GM18873 (cell line): ENCODE measurements around the gene KATNAL1.
A peak's percentile ranks its signal among the peaks of the same experiment; 100 is the strongest.
"Not testable (repeated sequence)": the region's sequence is repeated elsewhere in the genome, so short reads cannot be mapped to it uniquely, and the experiment has no call there.

Experiments used
- ATAC-seq: cut with Tn5 transposase; IDR thresholded peaks from one replicate; pipeline ENCODE4 v1.9.1; 2021; ENCODE audit warnings: mild to moderate bottlenecking, moderate library complexity, moderate number of reproducible peaks; ENCODE audit not compliant: unreplicated experiment, low FRiP score

KATNAL1 gene

DNA sequence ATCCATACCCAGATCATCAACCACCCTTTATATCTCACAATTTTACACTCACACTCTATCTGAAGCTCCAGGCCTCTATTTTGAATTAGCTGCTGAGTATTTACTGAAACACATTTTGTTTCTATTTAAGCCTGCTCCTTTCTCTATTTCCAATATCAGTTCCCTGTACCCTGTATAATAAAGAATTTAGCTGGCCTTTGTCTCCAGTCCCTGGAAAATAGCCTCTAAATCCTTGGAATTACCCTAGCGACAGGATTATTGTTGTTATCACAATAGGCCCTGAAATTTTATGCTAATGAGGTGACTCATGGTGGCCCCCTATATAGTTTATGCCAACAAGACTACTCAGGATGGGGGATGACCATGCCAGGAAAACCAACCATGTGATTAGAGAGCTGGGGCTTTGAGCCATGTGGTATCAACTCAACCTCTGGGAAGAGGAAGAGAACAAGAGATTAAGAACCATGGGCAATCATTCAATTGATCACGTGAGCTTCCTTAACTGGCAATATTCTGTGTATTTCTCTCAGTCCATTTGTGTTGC, 72.7 kb downstream of the KATNAL1 start:
- ATAC-seq, result no peak

DNA sequence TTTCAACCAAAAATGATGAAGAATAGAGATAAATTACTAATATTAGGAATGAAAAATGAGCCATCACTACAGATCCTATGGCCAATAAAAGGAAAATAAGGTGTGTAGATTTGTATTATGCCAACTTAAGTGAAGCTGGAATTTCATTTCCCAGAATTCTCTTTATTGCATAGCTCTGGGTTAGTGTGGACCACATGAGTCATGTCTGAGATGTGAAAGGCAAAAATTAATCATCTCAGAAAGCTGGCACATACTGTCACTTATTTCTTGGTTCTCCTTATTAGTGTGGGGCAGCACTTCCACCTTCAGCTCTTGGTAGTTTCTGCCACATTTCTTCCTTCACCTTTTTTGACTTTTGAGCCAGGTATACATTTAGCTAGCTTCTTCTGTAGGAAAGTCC, 82.6 kb downstream of the KATNAL1 start:
- ATAC-seq, result no peak

DNA sequence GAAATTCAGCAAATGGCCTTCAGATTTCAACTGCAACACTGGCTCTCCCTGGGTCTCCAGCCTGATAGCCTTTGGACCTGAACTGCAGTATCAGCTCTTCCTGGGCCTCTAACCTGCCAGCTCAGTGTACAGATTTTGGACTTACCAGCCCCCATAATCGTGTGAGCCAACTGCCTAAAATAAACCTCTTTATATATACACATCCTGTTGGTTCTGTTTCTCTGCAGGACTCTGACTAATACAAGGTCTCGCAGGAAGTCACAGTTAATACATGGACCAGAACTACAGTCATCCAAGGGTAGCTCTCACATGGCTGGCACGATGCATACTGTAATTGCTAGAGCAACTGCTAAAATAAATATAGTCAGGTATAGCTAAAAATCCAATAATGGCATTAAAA, 85.1 kb downstream of the KATNAL1 start:
- no peak for ATAC-seq

DNA sequence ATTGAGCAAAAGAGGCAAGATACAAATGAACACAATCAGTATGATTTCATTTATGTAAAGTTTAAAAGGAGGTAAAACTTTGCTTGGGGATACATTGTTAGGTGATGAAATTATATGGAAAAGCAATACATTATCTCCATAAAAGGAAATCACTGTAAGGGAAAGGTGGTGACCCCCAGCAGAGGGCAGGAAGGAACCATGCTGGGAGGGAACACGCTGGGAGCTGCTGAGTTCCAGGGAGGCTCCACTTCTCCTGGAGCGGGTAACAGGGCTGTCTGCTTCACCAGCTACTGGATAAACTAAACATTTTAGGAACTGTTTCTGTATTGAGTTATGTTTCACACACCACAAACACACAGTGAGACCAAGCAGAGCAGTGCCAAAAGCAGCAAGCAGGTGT, 91.2 kb downstream of the KATNAL1 start:
- no peak for ATAC-seq

DNA sequence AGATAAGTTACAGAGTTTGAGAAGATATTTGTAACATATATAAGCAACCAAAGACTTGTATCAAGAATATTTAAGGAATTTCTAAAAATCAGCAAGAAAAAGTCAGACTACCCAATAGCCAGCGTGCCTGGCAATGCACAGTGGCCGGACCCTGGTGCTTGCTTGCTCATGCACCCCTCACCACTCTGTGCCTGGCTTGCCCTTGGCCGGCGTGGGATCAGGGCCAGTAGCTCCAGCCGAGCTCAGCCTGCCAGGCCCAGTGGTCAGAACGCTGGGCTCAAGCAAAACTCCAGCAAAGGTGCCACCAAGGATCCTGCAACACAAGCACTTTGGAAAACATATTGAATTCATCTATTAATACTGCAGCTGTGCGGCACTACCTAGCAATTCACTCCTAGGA, 95.1 kb downstream of the KATNAL1 start:
- no peak for ATAC-seq

DNA sequence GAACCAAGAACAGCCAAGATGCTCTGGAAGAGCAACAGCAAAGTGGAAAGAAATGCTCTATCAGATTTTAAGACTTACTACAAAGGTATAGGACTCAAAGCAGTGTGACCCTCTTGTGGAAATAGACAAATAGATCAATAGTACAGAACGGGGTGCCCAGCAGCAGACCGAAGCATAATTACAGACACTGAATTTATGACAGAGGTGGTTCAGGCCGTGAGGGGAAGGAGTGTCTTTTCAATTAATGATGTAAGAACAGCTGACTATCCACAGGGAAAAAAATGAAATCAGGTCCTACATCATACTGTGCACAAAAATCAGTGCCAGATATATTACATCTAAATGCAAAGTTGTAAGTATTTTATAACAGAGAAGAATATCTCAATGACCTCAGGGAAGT, 95.6 kb downstream of the KATNAL1 start:
- ATAC-seq, result no peak

DNA sequence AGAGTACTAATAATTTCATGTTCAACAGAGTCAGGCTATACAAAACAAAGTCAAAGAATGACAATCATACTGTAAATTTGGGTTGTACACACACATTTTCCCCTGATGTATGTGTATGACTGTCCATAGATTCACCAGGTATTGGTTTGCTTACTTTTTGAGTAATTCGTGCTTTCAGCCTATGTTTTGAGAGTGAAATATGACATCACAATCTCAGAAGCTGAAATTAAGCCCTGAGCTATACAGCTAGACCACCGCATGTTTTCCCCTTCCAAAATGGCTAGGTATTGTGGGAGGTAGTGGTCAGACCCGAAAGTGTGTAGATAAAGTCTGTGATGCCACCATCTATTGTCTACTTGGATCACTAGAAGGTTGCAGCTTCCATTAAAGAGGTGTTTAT, 102.8 kb downstream of the KATNAL1 start:
- peak; percentile 46 for ATAC-seq

DNA sequence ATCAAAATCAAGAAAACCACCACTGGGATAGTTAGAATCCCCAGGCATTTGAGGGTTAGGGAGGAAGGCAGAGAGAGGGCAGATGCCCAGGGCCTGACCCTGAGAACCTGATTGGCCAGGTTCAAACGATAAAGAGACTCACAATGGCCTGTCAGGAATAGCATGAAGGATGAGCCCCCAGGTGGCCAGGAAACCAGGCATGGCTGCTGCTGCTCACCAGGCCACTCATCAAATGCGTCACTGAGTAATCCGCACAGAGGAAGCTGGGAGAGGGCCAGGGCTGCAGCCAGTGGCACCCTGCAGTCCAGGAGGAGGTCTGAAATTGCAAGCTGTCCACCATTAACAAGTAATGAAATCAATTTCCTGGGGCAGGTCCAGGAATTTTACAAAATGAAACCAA, 111.3 kb downstream of the KATNAL1 start:
- ATAC-seq, result no peak

DNA sequence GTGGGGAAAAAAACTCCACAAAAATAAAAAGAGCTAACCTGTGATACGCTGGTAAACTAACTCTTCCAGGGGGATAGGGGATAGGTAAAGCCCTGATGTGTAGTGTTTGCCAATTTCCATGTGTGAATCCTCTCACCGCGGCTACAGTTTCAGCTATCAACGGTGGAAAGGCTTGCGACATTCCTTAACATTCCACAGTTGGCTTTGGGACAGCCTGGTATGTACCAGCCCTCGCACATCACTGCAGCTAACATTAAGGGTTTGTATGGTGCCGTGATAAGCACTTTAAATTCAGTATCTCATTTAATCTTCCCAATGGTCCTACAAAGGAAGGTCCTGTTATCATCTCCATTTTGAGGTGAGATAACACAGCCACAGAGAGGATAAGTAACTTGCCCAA, 112.4 kb downstream of the KATNAL1 start:
- ATAC-seq, result no peak

DNA sequence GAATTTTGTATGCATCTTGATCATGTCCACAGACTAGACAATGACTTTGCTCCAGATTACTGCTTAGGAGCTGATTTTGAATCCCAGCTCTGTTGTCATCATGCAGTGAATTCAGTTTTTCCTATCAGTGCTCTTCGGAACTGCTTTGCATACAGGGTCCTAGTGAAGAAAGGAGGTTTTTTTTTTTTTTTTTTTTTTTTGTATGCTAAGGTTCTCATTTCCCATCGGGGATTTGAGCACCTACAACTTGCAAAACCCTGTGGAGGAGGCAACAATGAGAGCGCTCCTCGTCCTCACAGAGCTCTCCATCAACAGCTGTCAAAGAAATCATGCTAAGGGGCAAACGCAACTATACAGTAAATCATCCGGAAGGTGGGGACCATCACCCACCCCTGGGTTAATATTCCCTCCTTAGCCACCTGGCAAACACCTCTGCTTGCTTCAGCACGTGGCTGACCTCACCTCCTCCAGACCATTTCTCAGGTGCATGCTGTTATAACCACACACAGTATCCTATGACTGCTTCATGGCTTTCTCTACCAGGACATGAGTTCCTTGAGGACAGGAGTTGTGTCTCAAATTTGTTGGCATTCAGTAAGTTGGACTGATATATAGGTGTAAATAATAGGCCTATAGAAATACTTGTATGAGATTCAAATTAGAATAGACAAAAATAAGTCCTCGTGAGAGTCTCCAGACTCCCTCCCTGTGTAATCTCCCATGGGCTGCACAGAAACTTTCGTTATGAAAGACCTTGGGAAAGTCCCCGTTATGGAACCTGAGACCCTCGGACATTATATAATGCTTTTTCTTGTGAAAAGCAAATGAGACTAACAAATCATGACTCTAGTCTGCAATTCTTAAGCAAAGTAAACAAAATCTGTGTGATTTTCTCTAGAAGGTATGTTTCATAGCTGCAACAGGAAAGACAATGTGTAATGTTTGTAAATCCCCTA, 113.8 kb downstream of the KATNAL1 start:
- ATAC-seq, result no peak

DNA sequence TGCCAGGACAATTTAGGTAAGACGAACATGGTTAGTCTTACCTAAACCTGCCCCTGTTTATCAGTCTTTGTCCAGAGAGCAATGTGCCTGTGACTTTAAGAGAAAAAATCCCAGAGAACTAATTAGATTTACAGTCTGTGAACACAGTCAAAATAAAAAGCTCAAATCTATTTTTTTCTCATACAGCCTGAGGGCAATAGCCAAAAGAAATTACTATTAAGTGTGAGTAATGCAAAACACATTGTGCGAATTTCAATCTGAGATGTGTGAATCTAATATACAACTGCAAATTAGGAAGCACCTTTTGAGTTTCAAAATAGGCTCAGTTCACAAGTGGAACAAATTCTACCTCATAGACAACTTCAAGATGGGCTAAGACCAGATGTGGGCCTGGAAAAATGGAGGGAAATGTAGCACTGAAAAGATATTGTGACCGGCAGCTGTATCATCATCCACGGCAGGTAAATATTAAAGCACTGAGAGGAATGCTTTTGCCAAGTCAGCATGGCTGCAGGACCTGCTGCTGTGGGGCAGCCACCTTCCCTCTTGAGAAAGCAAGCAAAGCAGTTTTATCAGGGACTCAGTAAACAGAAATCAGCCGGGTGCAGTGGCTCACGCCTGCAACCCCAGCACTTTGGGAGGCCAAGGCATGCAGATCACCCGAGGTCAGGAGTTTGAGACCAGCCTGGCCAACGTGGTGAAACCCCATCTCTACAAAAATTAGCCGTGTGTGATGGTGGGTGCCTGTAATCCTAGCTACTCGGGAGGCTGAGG, 114.8 kb downstream of the KATNAL1 start:
- no peak for ATAC-seq

DNA sequence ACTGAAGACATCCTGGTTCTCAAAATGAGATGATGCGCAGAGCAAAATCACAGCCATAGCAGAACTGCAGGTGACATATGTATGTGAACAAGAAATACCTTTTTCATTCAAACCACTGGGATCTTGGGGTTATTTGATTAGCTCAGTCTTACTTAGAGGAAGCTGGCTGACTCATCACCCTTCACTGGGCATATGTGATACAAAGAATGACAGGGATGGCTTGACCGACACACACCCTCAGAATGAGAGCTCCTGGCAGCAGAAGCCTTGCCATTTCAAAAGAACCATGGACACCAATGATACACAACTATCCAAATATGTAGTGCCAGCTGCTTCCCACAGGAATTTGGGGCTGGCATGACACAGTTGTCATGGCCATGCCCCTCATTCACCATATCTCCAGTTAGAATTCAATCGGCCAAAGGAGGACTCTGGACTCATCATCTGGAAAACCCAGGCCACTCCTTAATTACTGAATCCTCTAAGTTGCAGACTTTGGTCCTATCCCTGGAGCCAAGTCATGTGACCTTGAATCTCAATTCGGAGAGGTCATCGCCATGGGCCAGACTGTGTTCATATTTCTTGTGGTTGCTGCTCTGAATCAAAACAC, 115.8 kb downstream of the KATNAL1 start:
- ATAC-seq, result no peak

DNA sequence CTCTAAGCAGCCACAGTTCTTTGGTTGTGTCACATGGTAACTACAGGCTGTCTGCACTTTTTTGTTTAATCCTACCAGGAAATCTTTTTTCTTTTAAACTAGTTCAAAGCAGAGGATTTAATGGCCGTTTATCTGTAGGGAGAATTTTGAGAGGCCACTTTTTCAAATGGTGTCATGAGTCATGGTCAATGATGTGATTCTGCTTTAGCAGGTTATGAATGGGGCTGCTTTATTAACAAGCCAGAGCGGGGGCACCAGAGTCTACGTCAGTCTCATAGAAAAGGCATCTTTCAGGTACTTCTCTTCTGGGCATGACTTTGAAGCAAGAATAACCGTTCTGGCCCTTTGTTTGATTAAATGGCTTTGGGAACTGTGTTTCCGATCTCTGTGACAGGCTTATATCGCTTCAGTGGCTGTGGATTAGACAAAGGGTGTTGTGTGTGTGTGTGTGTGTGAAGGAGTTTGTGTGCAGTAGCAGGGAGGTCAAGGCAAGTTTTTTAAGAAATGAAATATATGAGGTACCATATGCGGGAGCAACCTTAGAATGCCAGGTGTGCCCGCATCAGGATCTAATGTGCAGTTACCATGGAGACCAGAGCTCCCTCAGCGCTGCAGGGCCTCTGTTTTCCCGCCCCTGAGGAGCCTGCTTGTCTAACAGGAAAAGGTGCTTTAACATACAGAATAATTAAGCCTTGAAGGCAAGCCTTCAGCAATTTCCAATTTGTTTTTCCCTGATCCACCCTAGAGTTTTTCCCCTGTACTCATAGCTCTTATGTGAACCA, 120.5 kb downstream of the KATNAL1 start:
- ATAC-seq, result no peak

DNA sequence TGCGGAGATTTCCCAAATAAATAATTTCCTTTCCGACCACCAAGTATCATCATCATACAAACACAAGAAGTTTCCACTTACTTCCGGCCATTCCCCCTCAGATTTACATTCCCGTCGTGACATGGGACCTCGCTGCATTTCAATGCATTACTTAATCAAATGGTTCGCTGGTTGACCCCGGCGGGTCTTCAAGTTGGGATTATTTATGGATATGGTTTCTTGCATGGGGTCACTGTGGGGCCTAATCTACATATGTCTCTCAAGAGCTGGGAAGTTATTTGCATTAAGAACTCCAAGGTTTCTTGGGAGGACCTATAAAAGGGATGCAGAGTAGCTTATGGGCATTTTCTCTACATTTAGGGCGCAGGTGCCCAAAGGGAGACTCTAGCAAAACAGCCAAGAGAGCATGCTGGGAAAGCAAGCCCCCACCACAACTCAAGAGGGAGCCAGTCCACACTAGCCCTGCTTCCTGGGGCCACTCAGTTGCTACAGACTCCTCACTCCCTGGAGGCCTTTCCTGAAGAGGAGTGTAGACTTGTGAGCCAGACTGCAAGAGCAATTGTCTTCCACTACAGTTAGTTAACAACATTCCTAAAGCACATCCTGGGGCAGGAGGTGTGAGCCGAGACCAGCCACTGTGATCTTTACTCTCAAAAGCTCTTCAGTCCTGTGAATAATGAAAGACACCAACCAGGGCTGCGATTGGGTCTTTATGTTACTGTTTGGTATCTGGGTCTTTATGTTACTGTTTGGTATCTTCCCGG, 125.3 kb downstream of the KATNAL1 start:
- no peak for ATAC-seq

DNA sequence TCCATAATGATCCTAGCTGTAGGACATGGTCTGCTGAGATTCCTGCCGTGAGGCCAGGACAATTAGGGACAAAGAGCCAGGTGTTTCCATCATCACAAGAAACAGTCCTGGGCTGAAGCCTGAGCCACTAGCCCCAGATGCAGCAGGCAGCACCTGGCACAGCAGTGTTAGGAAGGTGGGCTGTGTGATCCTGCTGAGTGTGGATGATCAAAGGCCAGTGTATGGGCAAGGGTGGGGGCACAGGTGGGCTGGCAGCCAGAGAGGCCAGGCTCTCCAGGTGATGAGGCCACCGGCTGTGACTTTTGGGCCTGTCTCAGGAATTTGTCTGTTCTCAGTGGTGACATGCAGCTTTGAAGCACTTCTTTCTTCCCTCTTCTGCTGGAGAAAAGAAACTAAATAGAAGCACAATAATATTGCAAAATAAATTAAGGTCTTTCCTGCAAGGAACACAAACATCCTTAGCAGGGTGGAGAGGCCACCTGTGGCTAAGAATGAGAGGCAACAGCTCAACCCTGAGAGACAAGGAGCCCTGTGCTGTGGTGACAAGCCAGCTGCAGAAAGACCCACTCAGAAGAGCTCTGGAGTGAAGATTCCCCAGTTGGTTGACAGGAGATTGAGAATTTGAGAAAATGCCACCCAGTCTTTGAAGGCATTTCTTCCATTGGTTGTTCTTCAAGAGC, 127.6 kb downstream of the KATNAL1 start:
- ATAC-seq, result no peak

DNA sequence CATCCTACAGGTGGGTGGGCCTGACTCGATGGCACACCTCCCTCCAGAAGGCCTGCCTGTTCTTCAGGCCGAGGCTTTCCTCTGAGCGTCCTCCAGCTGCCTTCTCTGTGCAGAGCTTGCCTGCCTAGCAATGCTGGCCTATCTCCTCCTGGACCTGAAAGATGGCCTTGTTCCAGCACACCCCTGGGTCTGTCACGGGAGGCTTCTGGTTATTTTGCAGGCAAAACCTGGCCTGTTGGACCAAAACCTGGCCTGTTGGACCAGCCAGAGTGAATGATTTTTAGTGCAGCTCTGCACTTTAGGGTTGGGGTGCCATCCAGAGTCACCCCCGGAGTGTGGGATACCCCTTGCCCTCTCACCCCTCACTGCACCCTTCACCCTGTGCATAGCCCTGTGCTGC, 128.4 kb downstream of the KATNAL1 start:
- ATAC-seq, result no peak

DNA sequence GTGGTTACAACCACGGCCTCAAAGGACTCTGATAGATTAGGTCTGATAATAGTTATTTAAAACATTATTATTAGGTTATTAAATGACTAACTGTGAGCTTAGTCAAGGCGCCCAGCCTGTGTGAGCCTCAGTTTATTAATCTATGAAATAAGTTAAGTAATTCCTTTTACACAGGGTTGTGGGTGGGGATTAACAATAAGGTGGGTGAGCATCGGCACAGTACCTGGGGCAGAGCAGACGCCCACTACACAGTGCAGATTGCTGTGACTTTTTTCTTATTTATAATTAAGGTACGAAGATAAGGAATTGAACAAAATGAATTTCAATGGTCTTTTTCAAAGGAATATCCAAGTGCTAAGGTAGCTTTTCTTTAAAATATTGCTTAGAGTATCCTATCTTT, 132.2 kb downstream of the KATNAL1 start:
- no peak for ATAC-seq

DNA sequence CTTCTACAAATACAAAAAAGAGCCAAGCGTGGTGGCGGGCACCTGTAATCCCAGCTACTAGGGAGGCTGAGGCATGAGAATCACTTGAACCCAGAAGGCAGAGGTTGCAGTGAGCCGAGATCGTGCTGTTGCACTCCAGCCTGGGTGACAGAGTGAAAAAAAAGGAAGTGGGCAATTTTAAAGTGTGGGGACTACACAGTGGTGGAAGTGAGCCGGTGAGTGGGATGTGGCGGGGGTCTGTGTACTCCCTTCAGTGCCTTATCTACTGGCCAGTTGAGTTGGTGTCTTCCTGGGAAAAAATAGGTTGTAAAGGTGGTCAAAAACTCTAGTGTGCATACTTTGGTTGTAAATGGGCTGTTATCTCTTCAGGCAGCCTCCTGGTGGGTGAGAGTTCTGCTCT, 133.1 kb downstream of the KATNAL1 start:
- not testable (repeated sequence) for ATAC-seq

DNA sequence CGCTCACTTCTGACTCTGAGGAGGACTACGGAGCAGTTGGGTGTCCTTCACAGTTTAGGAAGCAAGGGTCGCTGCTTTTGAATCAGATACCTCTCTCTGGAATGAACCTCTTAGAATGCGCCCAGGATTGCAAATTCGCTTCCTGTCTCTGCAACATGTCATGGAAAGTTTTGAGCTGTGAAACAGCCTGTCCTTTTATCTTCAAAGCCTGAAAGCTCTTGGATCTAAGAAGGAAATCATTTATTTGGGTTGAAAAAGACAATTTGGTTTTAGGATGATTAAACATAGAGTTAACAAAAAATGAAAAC, 134.1 kb downstream of the KATNAL1 start:
- ATAC-seq, result no peak
